Fibroblast of pulmonary artery (primary cell): ENCODE results near the gene IKZF1.

ENCODE experiments used
- DNase-seq: peaks from one replicate; pipeline ENCODE4 v3.0.0-alpha.2; 2010; ENCODE audit warnings: low read depth
- H3K4me3 ChIP-seq: replicated peaks from 2 replicates; pipeline ENCODE4 v1.5.1; 2011; ENCODE audit warnings: low read depth, mild to moderate bottlenecking, control low read depth, low read length, moderate library complexity
- CTCF ChIP-seq: IDR thresholded peaks from 2 replicates; pipeline ENCODE4 v1.5.1; 2011; ENCODE audit warnings: mild to moderate bottlenecking, control low read depth, low read length, inconsistent platforms; ENCODE audit errors: missing control alignments

The IKZF1 gene

GRCh38 chr7:50304129-50304910 is at the start of gene IKZF1:
TSS of gene IKZF1 (plus strand) at chr7:50304716. CDS start at chr7:50319062, 14,346 bp downstream.
- DNase-seq, result peak; percentile 19
- TF ChIP-seq CTCF, result no peak
- H3K4me3 ChIP-seq, result no peak within 1 kb of the TSS

GRCh38 chr7:50261593-50261992 is 42.9 kb upstream of the IKZF1 start:
- TF ChIP-seq CTCF, result no peak
- H3K4me3 ChIP-seq, result no peak overlapping the region
- DNase-seq, result no peak

- DNase-seq, result no peak
- no peak overlapping the region for H3K4me3 ChIP-seq
- TF ChIP-seq CTCF, result no peak
These were observed 42.1 kb upstream of the IKZF1 start for GRCh38 chr7:50262446-50262845.

GRCh38 chr7:50262916-50263690 is 41.4 kb upstream of the IKZF1 start:
- H3K4me3 ChIP-seq, result no peak overlapping the region
- no peak for DNase-seq
- TF ChIP-seq CTCF, result no peak

GRCh38 chr7:50264908-50265307 is 39.6 kb upstream of the IKZF1 start:
- no peak for TF ChIP-seq CTCF
- DNase-seq, result no peak
- no peak overlapping the region for H3K4me3 ChIP-seq

- H3K4me3 ChIP-seq, result no peak overlapping the region
- no peak for TF ChIP-seq CTCF
- no peak for DNase-seq
These were observed 38.4 kb upstream of the IKZF1 start for GRCh38 chr7:50265968-50266634.
